Esophagus muscularis mucosa (tissue), 3 donors: Measurements from ENCODE around the gene CLEC16A.

ENCODE experiments used
- CTCF ChIP-seq, 3 experiments: fragments of 200-600 bp in 2 of 3; fragments of 450-650 bp in 1 of 3; sonication (generic) in 2 of 3; IDR thresholded peaks; one replicate each; pipeline ENCODE4 v1.5.1; 2017 to 2019; ENCODE audit warnings: antibody characterized with exemption in 3 of 3, mild to moderate bottlenecking in 2 of 3, moderate library complexity in 1 of 3
- POLR2A ChIP-seq: fragments of 450-650 bp; IDR thresholded peaks from one replicate; pipeline ENCODE4 v1.6.1; 2017; ENCODE audit warnings: antibody characterized with exemption, moderate library complexity, mild to moderate bottlenecking, low read depth
- POLR2AphosphoS5 ChIP-seq, 2 donors: sonication (generic); formaldehyde crosslinking; IDR thresholded peaks; one replicate each; pipeline ENCODE4 v1.6.1; 2017; ENCODE audit warnings: antibody characterized with exemption in 2 of 2

- TF ChIP-seq CTCF (IDR thresholded peaks at IDR 0.05) (no peak), POLR2AphosphoS5 (IDR thresholded peaks at IDR 0.05) (no peak), POLR2A (no peak)
Measured at GRCh38 chr16:11188801-11189740, 244.7 kb downstream of the CLEC16A start.
